K562 (cell line): Measurements from ENCODE around the gene TNIK. TPM values are rescaled to one million over a fixed set of nuclear protein-coding genes. Genes with fewer than 3 reads are reported as not detected.
A peak's percentile ranks its signal among the peaks of the same experiment; 100 is the strongest.

ENCODE experiments used
- ARHGAP35 ChIP-seq: fragments of 450-650 bp; IDR thresholded peaks from 2 replicates; pipeline ENCODE4 v1.6.1; 2018; ENCODE audit not compliant: partially characterized antibody
- ASH1L ChIP-seq: fragments of 450-650 bp; IDR thresholded peaks from 2 replicates; pipeline ENCODE4 v1.6.1; 2018; ENCODE audit warnings: borderline replicate concordance, mild to moderate bottlenecking, low read depth; ENCODE audit not compliant: partially characterized antibody
- BDP1 ChIP-seq: IDR thresholded peaks from 3 replicates; pipeline ENCODE4 v1.6.1; 2011; ENCODE audit not compliant: insufficient read length, insufficient read depth
- CBFA2T2 ChIP-seq: fragments of 450-650 bp; conservative IDR thresholded peaks from 2 replicates; pipeline ENCODE4 v1.6.1; 2017; ENCODE audit warnings: mild to moderate bottlenecking
- CBX1 ChIP-seq: sonication (generic); IDR thresholded peaks from 2 replicates; pipeline ENCODE4 v1.6.1; 2016; ENCODE audit warnings: antibody characterized with exemption, low read depth, mild to moderate bottlenecking
- CC2D1A ChIP-seq: fragments of 450-650 bp; IDR thresholded peaks from 2 replicates; pipeline ENCODE4 v1.6.1; 2017; ENCODE audit warnings: mild to moderate bottlenecking
- CHD2 ChIP-seq: IDR thresholded peaks from 2 replicates; pipeline ENCODE4 v1.6.1; 2011; ENCODE audit warnings: low read depth, low read length
- DNMT1 ChIP-seq: fragments of 450-650 bp; IDR thresholded peaks from 2 replicates; pipeline ENCODE4 v1.6.1; 2016; ENCODE audit warnings: antibody characterized with exemption, mild to moderate bottlenecking
- FOXK2 ChIP-seq, 2 experiments: fragments of 450-650 bp; IDR thresholded peaks in 1 of 2; conservative IDR thresholded peaks in 1 of 2; 2 replicates each; pipeline ENCODE4 v1.6.1; 2016; ENCODE audit warnings: low read depth in 2 of 2, mild to moderate bottlenecking in 1 of 2
- FOXO4 ChIP-seq: fragments of 450-650 bp; formaldehyde crosslinking; IDR thresholded peaks from 2 replicates; pipeline ENCODE4 v1.4.0; 2020; ENCODE audit warnings: mild to moderate bottlenecking, moderate library complexity
- FOXP1 ChIP-seq: sonication (generic); formaldehyde crosslinking; IDR thresholded peaks from 2 replicates; pipeline ENCODE4 v1.8.0; 2022; ENCODE audit warnings: mild to moderate bottlenecking, missing genetic modification reagents
- HDAC6 ChIP-seq: IDR thresholded peaks from 2 replicates; pipeline ENCODE4 v1.6.1; 2012; ENCODE audit warnings: low read depth, mild to moderate bottlenecking, control low read depth, inconsistent platforms, low read length, moderate library complexity
- HNRNPUL1 ChIP-seq: fragments of 200-400 bp; formaldehyde crosslinking; IDR thresholded peaks from 2 replicates; pipeline ENCODE4 v1.6.1; 2017; ENCODE audit warnings: low read length
- JUN ChIP-seq, 2 experiments: sonication (generic) in 1 of 2; formaldehyde crosslinking in 1 of 2; IDR thresholded peaks; 2 replicates each; pipeline versions ENCODE4 v1.6.1 to v1.8.0; 2012 to 2022; ENCODE audit warnings: borderline replicate concordance in 2 of 2, mild to moderate bottlenecking in 2 of 2, improper control_type of control experiment in 1 of 2, low read depth in 1 of 2, low read length in 1 of 2, missing genetic modification reagents in 1 of 2
- NR4A1 ChIP-seq, 2 experiments: fragments of 250-450 bp in 1 of 2; fragments of 450-650 bp in 1 of 2; sonication (Bioruptor Pico) in 1 of 2; IDR thresholded peaks; 2 replicates each; pipeline versions ENCODE4 v1.4.0 to v1.6.1; 2016 to 2020; ENCODE audit warnings: mild to moderate bottlenecking in 2 of 2, missing compliant biosample characterization in 1 of 2, missing genetic modification characterization in 1 of 2, moderate library complexity in 1 of 2
- THRAP3 ChIP-seq: fragments of 450-650 bp; IDR thresholded peaks from 2 replicates; pipeline ENCODE4 v1.6.1; 2016; ENCODE audit warnings: mild to moderate bottlenecking, inconsistent platforms, borderline replicate concordance
- XRCC4 ChIP-seq: IDR thresholded peaks from one replicate; pipeline ENCODE4 v1.6.1; 2011; ENCODE audit not compliant: insufficient read depth, insufficient read length; ENCODE audit errors: extremely low read depth
- ZNF24 ChIP-seq: fragments of 450-650 bp; IDR thresholded peaks from 2 replicates; pipeline ENCODE4 v1.6.1; 2016
- ZNF263 ChIP-seq: sonication (generic); formaldehyde crosslinking; IDR thresholded peaks from 2 replicates; pipeline ENCODE4 v1.8.0; 2022; ENCODE audit warnings: mild to moderate bottlenecking, missing genetic modification reagents, borderline replicate concordance
- ZNF395 ChIP-seq: fragments of 200-800 bp; sonication (Bioruptor generic); IDR thresholded peaks from 2 replicates; pipeline ENCODE4 v1.6.1; 2017; ENCODE audit warnings: missing genetic modification characterization, missing compliant biosample characterization
- ZNF444 ChIP-seq: fragments of 250-450 bp; sonication (Bioruptor Pico); IDR thresholded peaks from 2 replicates; pipeline ENCODE4 v1.4.0; 2020; ENCODE audit warnings: mild to moderate bottlenecking, moderate library complexity
- ZNF740 ChIP-seq, 3 experiments: fragments of 200-800 bp in 1 of 3; sonication (Bioruptor generic) in 1 of 3; sonication (generic) in 1 of 3; formaldehyde crosslinking in 1 of 3; IDR thresholded peaks; 2 replicates each; pipeline versions ENCODE4 v1.6.1 to v1.8.0; 2016 to 2022; ENCODE audit warnings: mild to moderate bottlenecking in 2 of 3, missing compliant biosample characterization in 2 of 3, missing genetic modification characterization in 2 of 3, missing genetic modification reagents in 1 of 3
- polyA plus RNA-seq, 8 experiments: library from polyadenylated mRNA; depleted of rRNA in 4 of 8; stranded (reverse) in 5 of 8; unstranded in 3 of 8; fragments of >200 nt; fragmentation: Nextera tagmentation in 2 of 8; fragmentation: Illumina TruSeq in 1 of 8; extraction: Ambion mirVana in 2 of 8; extraction: Trizol in 1 of 8; gene quantifications; 2 replicates each; pipeline versions ENCODE4 v1.2.1 to v1.2.3, GENCODE V29; 2011 to 2014; ENCODE audit warnings: inconsistent platforms in 1 of 8, missing spikeins in 1 of 8
- total RNA-seq, 7 experiments: library from RNA; depleted of rRNA in 6 of 7; stranded (reverse); fragments of >200 nt in 6 of 7; fragmentation: Illumina TruSeq in 2 of 7; extraction: Trizol in 2 of 7; gene quantifications; 2 replicates each; pipeline versions ENCODE4 v1.2.1 to v1.2.3, GENCODE V29; 2011 to 2021; ENCODE audit warnings: low replicate concordance in 1 of 7
- TF ChIP-seq, protein P1 (sequence below): fragments of 250-450 bp; sonication (Bioruptor Pico); IDR thresholded peaks from 2 replicates; pipeline ENCODE4 v1.8.0; 2022; ENCODE audit warnings: inconsistent platforms, mild to moderate bottlenecking, moderate library complexity, borderline replicate concordance

The TNIK gene
- total and polyA plus RNA-seq, 9 of the 15 experiments (the other 6 are each of a cell fraction or from before 2014, with no cell fraction given) = 6.6 to 39.0 (median 24.7) TPM

DNA sequence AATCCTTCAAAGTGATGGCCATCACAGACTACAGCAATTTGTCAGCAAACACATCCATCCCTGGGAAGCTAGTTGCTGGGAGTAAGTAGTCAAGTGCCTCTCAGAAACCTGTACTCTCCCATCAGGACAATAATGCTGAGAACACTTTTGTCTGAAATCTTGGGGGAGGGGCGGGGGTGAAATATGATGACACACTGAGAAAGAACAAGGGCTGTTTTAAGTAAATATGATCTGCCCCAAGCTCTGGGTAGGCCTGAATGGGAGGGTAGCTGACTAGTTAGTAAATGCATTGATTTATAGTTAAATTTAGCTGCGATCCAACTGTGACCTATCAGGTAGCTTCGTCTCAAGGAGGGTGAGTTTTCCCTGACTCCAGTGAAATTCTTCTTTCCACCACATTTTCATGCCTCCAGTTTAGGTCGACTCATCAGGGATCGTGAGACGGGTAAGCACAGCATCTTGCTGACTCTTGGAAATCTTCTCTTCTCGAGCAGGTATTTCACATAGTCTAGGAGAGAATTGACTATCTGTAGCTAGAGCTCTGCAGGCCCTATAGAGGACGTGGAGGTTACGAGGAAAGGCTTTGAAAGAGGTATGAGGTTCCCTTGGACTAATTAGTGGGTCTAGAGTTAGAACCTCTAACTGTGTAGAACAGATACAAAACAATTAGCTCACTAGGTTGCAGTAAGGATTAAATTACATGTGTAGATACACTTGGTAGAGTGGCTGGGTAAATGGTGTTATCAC is 220.3 kb downstream of the TNIK start (continued):
- TF ChIP-seq JUN (IDR thresholded peaks at IDR 0.05; ENCODE audit: borderline replicate concordance, low read depth, low read length) = 0 out of 2 replicates have a peak, but pooled peaks have one; percentile 5
- no peak for TF ChIP-seq JUN (CRISPR knock-in tag; IDR thresholded peaks at IDR 0.05; ENCODE audit: borderline replicate concordance)
- no peak for TF ChIP-seq HNRNPUL1
- TF ChIP-seq ZNF395 = no peak
- TF ChIP-seq CBX1 = no peak
- TF ChIP-seq ASH1L = no peak
- no peak for TF ChIP-seq CBFA2T2
- TF ChIP-seq HDAC6 = no peak
- TF ChIP-seq FOXP1 = no peak
- no peak for TF ChIP-seq XRCC4
- TF ChIP-seq CC2D1A = no peak
- TF ChIP-seq ARHGAP35 = no peak
- TF ChIP-seq ZNF444 (CRISPR knock-in tag) = no peak
- no peak for TF ChIP-seq DNMT1
- TF ChIP-seq CHD2 = no peak
- TF ChIP-seq ZNF24 = peak; percentile 54; the same call in 1 of the 2 replicates
- TF ChIP-seq THRAP3 = no peak
- TF ChIP-seq, protein P1, sequence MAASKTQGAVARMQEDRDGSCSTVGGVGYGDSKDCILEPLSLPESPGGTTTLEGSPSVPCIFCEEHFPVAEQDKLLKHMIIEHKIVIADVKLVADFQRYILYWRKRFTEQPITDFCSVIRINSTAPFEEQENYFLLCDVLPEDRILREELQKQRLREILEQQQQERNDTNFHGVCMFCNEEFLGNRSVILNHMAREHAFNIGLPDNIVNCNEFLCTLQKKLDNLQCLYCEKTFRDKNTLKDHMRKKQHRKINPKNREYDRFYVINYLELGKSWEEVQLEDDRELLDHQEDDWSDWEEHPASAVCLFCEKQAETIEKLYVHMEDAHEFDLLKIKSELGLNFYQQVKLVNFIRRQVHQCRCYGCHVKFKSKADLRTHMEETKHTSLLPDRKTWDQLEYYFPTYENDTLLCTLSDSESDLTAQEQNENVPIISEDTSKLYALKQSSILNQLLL (CRISPR knock-in tag) = no peak
- TF ChIP-seq BDP1 = no peak
- no peak for TF ChIP-seq FOXO4 (CRISPR knock-in tag)
- TF ChIP-seq NR4A1 (CRISPR knock-in tag; IDR thresholded peaks at IDR 0.05) = no peak
- TF ChIP-seq NR4A1 (tag; IDR thresholded peaks at IDR 0.05) = 0 out of 2 replicates have a peak, but pooled peaks have one; percentile 30
- peak; percentile 26 to 52; a peak in 1 of 4 replicates for TF ChIP-seq FOXK2 (conservative IDR thresholded peaks at IDR 0.05 in 1 of 2, IDR thresholded peaks at IDR 0.05 in 1 of 2; ENCODE audit: low read depth in 2 of 2)
- TF ChIP-seq ZNF263 = no peak
- TF ChIP-seq ZNF740 (CRISPR knock-in tag; IDR thresholded peaks at IDR 0.05) = no peak
- TF ChIP-seq ZNF740 (tag; IDR thresholded peaks at IDR 0.05) = peak in 1 of 2 experiments; percentile 49; a peak in 1 of 4 replicates
